HepG2 (cell line): ENCODE measurements around the gene SOX5. TPM values are rescaled to one million over a fixed set of nuclear protein-coding genes. Genes with fewer than 3 reads are reported as not detected.

Experiments
- ATAC-seq: fragments of 200-7000 bp; cut with Tn5 transposase; 3 replicates; pipeline ENCODE4 v1.9.1; 2020; ENCODE audit warnings: mild to moderate bottlenecking, moderate library complexity
- BruUV-seq: library from RNA; stranded (reverse); fragments of 400-500 nt; replicated peaks from 2 replicates; lab custom pipeline; 2021; lab: Mats Ljungman, UMichigan
- CTCF ChIA-PET: fragments of 300-600 bp; formaldehyde crosslinking; extraction: SDS; loops from one replicate; lab custom pipeline; 2021; ENCODE audit warnings: low total read pairs, inconsistent platforms, low intra/inter-chr PET ratio; lab: Yijun Ruan, JAX
- POLR2A ChIA-PET: fragments of 350-600 bp; sonication (Branson Sonifier 250); formaldehyde crosslinking; loops from one replicate; lab custom pipeline; 2020; ENCODE audit warnings: antibody characterized with exemption, inconsistent platforms; lab: Yijun Ruan, JAX
- DNase-seq: peaks from one replicate; pipeline ENCODE4 v3.0.0-alpha.2; 2015; ENCODE audit warnings: low spot score
- FAIRE-seq: peaks from 3 replicates; lab custom pipeline; 2011; peaks lifted over from hg19 to GRCh38; lab: Jason Lieb, UNC
- H2AFZ ChIP-seq: one replicate; pipeline ENCODE4 v1.6.1; 2011; ENCODE audit warnings: low read length, inconsistent platforms
- H3K27ac ChIP-seq: fragments of 300-600 bp; 3 replicates; pipeline ENCODE4 v1.8.0; 2011; ENCODE audit warnings: mixed run types, mild to moderate bottlenecking, mixed read lengths, low read length, inconsistent platforms; ENCODE audit not compliant: insufficient read depth; ENCODE audit errors: extremely low read length
- H3K27me3 ChIP-seq, 2 experiments: fragments of 200-600 bp in 1 of 2; 2 replicates in 1 of 2; 3 replicates in 1 of 2; pipeline versions ENCODE4 v1.6.0 to v1.8.0; 2011; ENCODE audit warnings: low read length in 2 of 2, mild to moderate bottlenecking in 2 of 2, moderate library complexity in 2 of 2, inconsistent platforms in 1 of 2; ENCODE audit not compliant: insufficient read depth in 2 of 2, control insufficient read depth in 1 of 2
- H3K36me3 ChIP-seq, 2 experiments: fragments of 200-600 bp in 1 of 2; replicated peaks in 1 of 2; 2 replicates in 1 of 2; 3 replicates in 1 of 2; pipeline versions ENCODE4 v1.5.1 to v1.8.0; 2011; ENCODE audit warnings: low read length in 2 of 2, inconsistent platforms in 1 of 2; ENCODE audit not compliant: insufficient read depth in 2 of 2, control insufficient read depth in 1 of 2
- H3K4me1 ChIP-seq: 2 replicates; pipeline ENCODE4 v1.5.1; 2012; ENCODE audit warnings: low read length, inconsistent platforms; ENCODE audit not compliant: insufficient read depth
- H3K4me2 ChIP-seq: 2 replicates; pipeline ENCODE4 v1.6.0; 2011; ENCODE audit warnings: low read depth, low read length, inconsistent platforms
- H3K4me3 ChIP-seq, 3 experiments: fragments of 200-600 bp in 1 of 3; sonication (generic), shearing (Covaris generic) in 1 of 3; replicated peaks in 1 of 3; 2 replicates each; pipeline ENCODE4 v1.5.1; 2011 to 2016; ENCODE audit warnings: low read length in 3 of 3, inconsistent platforms in 2 of 3, low read depth in 2 of 3, mild to moderate bottlenecking in 2 of 3, control low read depth in 1 of 3, mixed read lengths in 1 of 3; ENCODE audit not compliant: insufficient read depth in 1 of 3
- H3K79me2 ChIP-seq: one replicate; pipeline ENCODE4 v1.6.1; 2011; ENCODE audit warnings: low read length, inconsistent platforms; ENCODE audit not compliant: insufficient read depth
- H3K9ac ChIP-seq: 2 replicates; pipeline ENCODE4 v1.6.0; 2011; ENCODE audit warnings: mild to moderate bottlenecking, low read depth, low read length, inconsistent platforms; ENCODE audit not compliant: insufficient read depth
- H3K9me3 ChIP-seq: 2 replicates; pipeline ENCODE4 v1.5.1; 2012; ENCODE audit warnings: mild to moderate bottlenecking, low read length
- H4K20me1 ChIP-seq: 2 replicates; pipeline ENCODE4 v1.6.0; 2011; ENCODE audit warnings: inconsistent platforms, mild to moderate bottlenecking, low read length, moderate library complexity; ENCODE audit not compliant: insufficient read depth
- ATF4 ChIP-seq, 2 experiments: fragments of 450-650 bp in 1 of 2; sonication (generic) in 1 of 2; formaldehyde crosslinking; IDR thresholded peaks; 2 replicates each; pipeline versions ENCODE4 v1.5.0 to v1.8.0; 2020 to 2022; ENCODE audit warnings: mild to moderate bottlenecking in 1 of 2, missing genetic modification reagents in 1 of 2
- CBX1 ChIP-seq: IDR thresholded peaks from one replicate; pipeline ENCODE4 v1.6.1; 2016; ENCODE audit warnings: antibody characterized with exemption, low read depth
- IKZF4 ChIP-seq: sonication (generic); formaldehyde crosslinking; IDR thresholded peaks from 2 replicates; pipeline ENCODE4 v1.5.1; 2020; ENCODE audit warnings: borderline replicate concordance, mild to moderate bottlenecking, low read depth, missing genetic modification reagents; ENCODE audit errors: not compliant biosample characterization
- SALL1 ChIP-seq: sonication (generic); formaldehyde crosslinking; IDR thresholded peaks from 2 replicates; pipeline ENCODE4 v1.8.0; 2022; ENCODE audit warnings: mild to moderate bottlenecking, missing genetic modification reagents
- SOX13 ChIP-seq, 3 experiments: fragments of 450-650 bp in 1 of 3; sonication (generic) in 1 of 3; formaldehyde crosslinking in 1 of 3; IDR thresholded peaks in 2 of 3; conservative IDR thresholded peaks in 1 of 3; 2 replicates each; pipeline versions ENCODE4 v1.5.0 to v1.6.1; 2016 to 2020; ENCODE audit warnings: antibody characterized with exemption in 1 of 3, mild to moderate bottlenecking in 1 of 3, missing compliant biosample characterization in 1 of 3, missing genetic modification reagents in 1 of 3, moderate library complexity in 1 of 3
- THAP9 ChIP-seq: sonication (generic); formaldehyde crosslinking; IDR thresholded peaks from 2 replicates; pipeline ENCODE4; 2020; ENCODE audit warnings: missing genetic modification reagents, mild to moderate bottlenecking, borderline replicate concordance
- TOE1 ChIP-seq: sonication (generic); formaldehyde crosslinking; IDR thresholded peaks from 2 replicates; pipeline ENCODE4 v1.4.0; 2020; ENCODE audit warnings: mild to moderate bottlenecking, missing genetic modification reagents
- WIZ ChIP-seq: sonication (generic); formaldehyde crosslinking; IDR thresholded peaks from 2 replicates; pipeline ENCODE4 v1.5.1; 2020; ENCODE audit warnings: mild to moderate bottlenecking, missing genetic modification reagents
- ZBTB25 ChIP-seq: IDR thresholded peaks from 2 replicates; pipeline ENCODE4 v1.6.1; 2018; ENCODE audit warnings: missing genetic modification reagents
- ZEB1 ChIP-seq: IDR thresholded peaks from 2 replicates; pipeline ENCODE4 v1.6.1; 2012; ENCODE audit warnings: mild to moderate bottlenecking, low read depth, inconsistent platforms; ENCODE audit not compliant: insufficient replicate concordance
- ZFP62 ChIP-seq: sonication (generic); formaldehyde crosslinking; IDR thresholded peaks from 2 replicates; pipeline ENCODE4 v1.4.0; 2020; ENCODE audit warnings: missing genetic modification reagents
- ZNF282 ChIP-seq: fragments of 450-650 bp; IDR thresholded peaks from 2 replicates; pipeline ENCODE4 v1.6.1; 2018; ENCODE audit not compliant: partially characterized antibody
- ZNF33A ChIP-seq: sonication (generic); formaldehyde crosslinking; IDR thresholded peaks from 2 replicates; pipeline ENCODE4 v1.5.1; 2020; ENCODE audit warnings: missing genetic modification reagents, mild to moderate bottlenecking, moderate library complexity, borderline replicate concordance
- ZNF549 ChIP-seq: sonication (generic); formaldehyde crosslinking; IDR thresholded peaks from 2 replicates; pipeline ENCODE4 v1.5.0; 2020; ENCODE audit warnings: missing genetic modification reagents
- ZNF607 ChIP-seq: sonication (generic); formaldehyde crosslinking; IDR thresholded peaks from 2 replicates; pipeline ENCODE4 v1.5.1; 2020; ENCODE audit warnings: missing genetic modification reagents, mild to moderate bottlenecking, borderline replicate concordance
- ZNF766 ChIP-seq: sonication (generic); formaldehyde crosslinking; IDR thresholded peaks from 2 replicates; pipeline ENCODE4 v1.5.0; 2020; ENCODE audit warnings: missing genetic modification reagents, borderline replicate concordance
- ZNF768 ChIP-seq: sonication (generic); formaldehyde crosslinking; IDR thresholded peaks from 2 replicates; pipeline ENCODE4 v1.4.0; 2020; ENCODE audit warnings: missing genetic modification reagents
- ZNF883 ChIP-seq: sonication (generic); formaldehyde crosslinking; IDR thresholded peaks from 2 replicates; pipeline ENCODE4 v1.5.1; 2020; ENCODE audit warnings: mild to moderate bottlenecking, missing genetic modification reagents; ENCODE audit errors: not compliant biosample characterization
- WGBS: methylation state at CpG from one replicate; pipeline ENCODE4 v1.1.6; 2017; ENCODE audit warnings: low lambda C conversion rate; 5-methylcytosine and 5-hydroxymethylcytosine counted together
- in situ Hi-C: cut with HindIII; loops from 2 replicates; pipeline ENCODE4 v1.10.0; 2017; ENCODE audit warnings: low pct_unique_long_range_greater_than_20kb; ENCODE audit not compliant: extremely low pct_ligation_motif_present
- intact Hi-C: fragments of 100-400 bp; cut with micrococcal nuclease; formaldehyde crosslinking; loops from one replicate; pipeline ENCODE4 v1.10.0; 2022; ENCODE audit not compliant: unreplicated experiment
- polyA plus RNA-seq, 8 experiments: library from polyadenylated mRNA; depleted of rRNA in 3 of 8; stranded (reverse) in 7 of 8; unstranded in 1 of 8; fragments of >200 nt; fragmentation: Illumina TruSeq in 4 of 8; extraction: Trizol in 4 of 8; gene quantifications; 2 replicates each; pipeline versions ENCODE4 v1.2.1 to v1.2.3, GENCODE V29; 2011 to 2016; ENCODE audit warnings: low read depth in 4 of 8, missing spikeins in 1 of 8, mixed read lengths in 1 of 8; ENCODE audit not compliant: insufficient read depth in 1 of 8
- total RNA-seq, 5 experiments: library from RNA; depleted of rRNA; stranded (reverse); fragments of >200 nt; fragmentation: Illumina TruSeq; extraction: Trizol; gene quantifications; 2 replicates each; pipeline ENCODE4 v1.2.3, GENCODE V29; 2016; ENCODE audit warnings: low read depth in 1 of 5

Gene SOX5
- total and polyA plus RNA-seq, 2 of the 13 experiments (the other 11 are each of a cell fraction or from before 2014, with no cell fraction given) = 18.5 to 76.4 TPM

GRCh38 chr12:23757541-23757962 is 191.9 kb downstream of the SOX5 start:
- DNase-seq (peak; percentile 81), FAIRE-seq (no peak), ATAC-seq (peak; percentile 95)
- Histone ChIP-seq H3K27me3 (no peaks in the 10 kb centered on the region), H3K9ac (no peak overlapping the region), H3K79me2 (no peaks in the 10 kb centered on the region), H3K9me3 (no peaks in the 10 kb centered on the region), H4K20me1 (peaks cover 4% of the 10 kb centered on the region; the same call in 1 of the 2 replicates), H3K27ac (no peak overlapping the region), H3K4me1 (peaks cover 19% of the 10 kb centered on the region), H3K4me2 (no peak overlapping the region), H3K36me3 (peaks cover 4 to 25% of the 10 kb centered on the region in 2 experiments), H3K4me3 (no peak overlapping the region), H2AFZ (no peak overlapping the region)
- intact Hi-C loops = no loop called here
- 35% methylated on average over 1 of the region's 1 CpG for WGBS
- in situ Hi-C loops = no loop called here
- no TSS peak for BruUV-seq
- CTCF ChIA-PET = no interaction called here
- POLR2A ChIA-PET = no interaction called here
- no peak for TF ChIP-seq IKZF4 (CRISPR knock-in tag)
- no peak for TF ChIP-seq ZNF33A (CRISPR knock-in tag)
- TF ChIP-seq ZNF607 (CRISPR knock-in tag) = no peak
- no peak for TF ChIP-seq ZNF549 (CRISPR knock-in tag)
- no peak for TF ChIP-seq ZNF766 (CRISPR knock-in tag)
- no peak for TF ChIP-seq WIZ (CRISPR knock-in tag)
- TF ChIP-seq ZNF282 = no peak
- peak; percentile 16; the same call in 1 of the 2 replicates for TF ChIP-seq SALL1
- TF ChIP-seq CBX1 = no peak
- no peak for TF ChIP-seq THAP9 (CRISPR knock-in tag)
- peak; percentile 98 for TF ChIP-seq SOX13 (IDR thresholded peaks at IDR 0.05)
- TF ChIP-seq SOX13 (CRISPR knock-in tag; conservative IDR thresholded peaks at IDR 0.05 in 1 of 2, IDR thresholded peaks at IDR 0.05 in 1 of 2) = peak in 1 of 2 experiments; percentile 99; a peak in 2 of 4 replicates
- no peak for TF ChIP-seq ZEB1
- no peak for TF ChIP-seq ZFP62 (CRISPR knock-in tag)
- no peak for TF ChIP-seq ZNF883 (CRISPR knock-in tag)
- TF ChIP-seq ATF4 (CRISPR knock-in tag; IDR thresholded peaks at IDR 0.05) = no peak
- no peak for TF ChIP-seq TOE1
- TF ChIP-seq ZBTB25 = no peak
- TF ChIP-seq ZNF768 (CRISPR knock-in tag) = no peak
